NCI-H82 treated with DMSO at 0.1 percent for 48 hours (cell line): Measurements from ENCODE around the gene TENT4A.

ENCODE experiments used
- DNase-seq: peaks from one replicate; lab custom pipeline; 2025; ENCODE audit not compliant: unreplicated experiment; lab: John Stamatoyannopoulos, UW

TENT4A gene

GRCh38 chr5:6700074-6700684 lies 13.1 kb upstream of the TENT4A start:
- no peak for DNase-seq

- DNase-seq = no peak
Observed at GRCh38 chr5:6700685-6701355, 12.4 kb upstream of the TENT4A start.

- DNase-seq = no peak
Observed at GRCh38 chr5:6701491-6701890, 11.7 kb upstream of the TENT4A start.

DNA sequence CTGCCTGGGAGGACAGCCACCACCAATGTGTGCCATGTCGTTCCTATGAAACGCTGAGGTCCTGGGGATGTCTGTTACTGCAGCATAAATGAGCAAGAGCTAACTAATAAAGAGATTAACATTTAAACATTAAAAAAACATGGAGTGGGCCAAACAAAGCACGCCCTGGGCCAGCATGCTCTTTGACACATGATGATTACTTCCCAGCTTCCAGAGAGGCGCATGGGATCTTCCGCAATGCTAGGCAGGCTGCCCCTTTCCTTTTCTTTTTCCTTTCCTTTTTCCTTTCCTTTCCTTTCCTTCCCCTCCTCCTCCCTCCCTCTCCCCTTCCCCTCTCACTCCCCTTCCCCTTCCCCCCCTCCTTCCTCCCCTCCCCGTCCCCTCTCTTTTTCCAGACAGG lies 10.6 kb upstream of the TENT4A start:
- no peak for DNase-seq

GRCh38 chr5:6703806-6704205 lies 9.4 kb upstream of the TENT4A start:
- DNase-seq = no peak

DNA sequence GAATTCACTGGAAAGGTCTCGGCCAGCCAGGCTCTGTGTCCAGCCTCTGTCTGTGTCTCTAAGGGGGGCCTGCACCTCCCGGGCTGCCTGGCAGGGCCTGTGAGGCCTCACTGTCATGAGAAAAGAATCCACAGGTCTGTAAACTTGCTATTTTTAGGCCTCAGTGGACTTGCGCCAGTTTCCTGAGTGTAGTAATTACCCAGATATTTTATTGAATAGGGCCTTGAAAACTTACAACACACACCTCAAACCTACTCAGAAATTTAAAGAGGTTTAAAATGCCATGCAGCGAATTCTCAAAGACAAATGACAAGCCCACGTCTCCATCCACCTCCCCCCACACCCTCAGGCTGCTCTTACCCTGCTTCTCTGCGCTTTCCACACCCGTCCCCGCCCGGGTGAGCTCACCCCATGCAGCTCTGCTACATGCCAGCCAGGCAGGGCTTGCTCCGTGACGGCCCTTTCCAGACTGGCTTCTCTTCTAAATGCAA lies 8.8 kb upstream of the TENT4A start:
- DNase-seq = no peak

GRCh38 chr5:6705088-6705487 lies 8.1 kb upstream of the TENT4A start:
- no peak for DNase-seq

GRCh38 chr5:6705959-6706358 lies 7.3 kb upstream of the TENT4A start:
- no peak for DNase-seq

GRCh38 chr5:6707852-6708251 lies 5.4 kb upstream of the TENT4A start:
- no peak for DNase-seq

- DNase-seq = no peak
Observed at GRCh38 chr5:6708814-6709213, 4.4 kb upstream of the TENT4A start.

- no peak for DNase-seq
Observed at GRCh38 chr5:6710070-6710469, 3.2 kb upstream of the TENT4A start.

GRCh38 chr5:6710551-6711318 lies 2.5 kb upstream of the TENT4A start:
- DNase-seq = no peak

GRCh38 chr5:6711409-6712141 lies 1.7 kb upstream of the TENT4A start:
- no peak for DNase-seq

- peak; percentile 6 for DNase-seq
Observed at GRCh38 chr5:6712142-6712576, 1.1 kb upstream of the TENT4A start.

DNA sequence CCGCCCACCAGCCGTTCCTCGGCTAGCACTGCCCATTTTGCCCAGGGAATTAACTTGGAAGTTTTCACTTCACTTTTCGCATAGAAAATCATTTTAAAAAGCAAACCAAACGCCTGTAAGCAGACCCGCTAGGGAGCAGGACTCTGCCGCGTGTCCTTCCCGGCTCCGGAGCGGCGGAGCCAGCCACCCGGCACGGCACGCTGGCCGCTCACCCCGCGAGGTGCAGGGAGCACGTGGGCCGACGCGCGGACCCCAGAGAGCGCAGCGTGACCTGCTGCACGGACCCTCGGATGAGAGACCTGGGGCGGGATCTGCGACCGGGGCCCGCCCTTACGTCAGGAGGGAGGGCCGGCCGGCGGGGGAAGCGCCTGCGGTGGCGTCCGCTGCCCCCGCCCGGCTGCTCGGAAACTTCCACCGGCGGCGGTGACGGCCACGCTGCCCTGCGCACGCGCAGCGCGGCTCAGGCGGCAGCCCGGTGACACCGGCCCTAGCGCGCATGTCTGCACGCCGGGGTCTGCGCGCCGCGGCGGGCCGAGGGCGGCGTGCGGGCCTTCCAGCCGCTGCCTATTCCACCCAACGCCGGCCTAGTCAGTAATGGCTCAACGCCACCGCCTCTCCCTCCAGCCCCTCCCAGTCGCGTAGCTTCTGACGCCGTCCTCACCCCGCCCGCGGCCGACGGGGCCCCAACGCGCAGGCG lies 507 bp upstream of the TENT4A start:
- peak; percentile 80 for DNase-seq

DNA sequence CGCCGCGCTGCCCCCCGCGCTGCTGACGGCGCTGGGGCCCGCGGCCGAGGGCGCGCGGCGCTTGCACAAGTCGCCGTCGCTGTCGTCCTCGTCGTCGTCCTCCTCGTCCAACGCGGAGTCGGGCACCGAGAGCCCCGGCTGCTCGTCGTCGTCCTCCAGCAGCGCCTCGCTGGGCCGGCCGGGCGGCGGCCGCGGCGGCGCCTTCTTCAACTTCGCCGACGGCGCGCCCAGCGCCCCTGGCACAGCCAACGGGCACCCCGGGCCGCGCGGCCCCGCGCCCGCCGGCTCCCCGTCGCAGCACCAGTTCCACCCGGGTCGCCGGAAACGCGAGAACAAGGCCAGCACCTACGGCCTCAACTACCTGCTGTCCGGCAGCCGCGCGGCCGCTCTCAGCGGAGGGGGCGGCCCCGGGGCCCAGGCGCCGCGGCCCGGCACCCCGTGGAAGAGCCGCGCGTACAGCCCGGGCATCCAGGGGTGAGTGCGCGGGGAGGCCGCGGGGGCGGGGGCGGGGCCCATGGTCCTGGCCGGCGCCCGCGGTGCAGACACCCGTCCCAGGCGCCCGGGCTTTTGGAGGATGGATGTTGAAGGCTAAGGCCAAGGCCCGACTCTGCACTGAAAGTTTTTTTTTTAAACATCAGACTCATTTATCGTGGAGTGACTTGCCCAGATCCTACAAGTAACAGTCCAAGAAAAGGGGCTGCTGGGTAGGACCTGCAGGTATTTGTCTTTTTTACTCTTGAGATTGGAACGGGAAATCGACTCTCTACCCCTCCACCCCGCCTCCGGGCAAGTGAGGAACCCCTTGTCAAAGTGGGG lies 1.2 kb downstream of the TENT4A start:
- no peak for DNase-seq

- no peak for DNase-seq
Observed at GRCh38 chr5:6715271-6715670, 2.0 kb downstream of the TENT4A start.

GRCh38 chr5:6715758-6716628 lies 2.8 kb downstream of the TENT4A start:
- DNase-seq = no peak

GRCh38 chr5:6716629-6717149 lies 3.5 kb downstream of the TENT4A start:
- DNase-seq = no peak
